Forelimb muscle (tissue), 1 donor: Measurements from ENCODE around the gene BCL2L2. TPM values are rescaled to one million over a fixed set of nuclear protein-coding genes. Genes with fewer than 3 reads are reported as not detected.
"Not testable (repeated sequence)": the region's sequence is repeated elsewhere in the genome, so short reads cannot be mapped to it uniquely, and the experiment has no call there.

ENCODE experiments used
- DNase-seq: peaks from one replicate; pipeline ENCODE4 v3.0.0-alpha.2; 2013; ENCODE audit warnings: low read depth
- polyA plus RNA-seq: library from polyadenylated mRNA; unstranded; fragments of 120-200 nt; gene quantifications from one replicate; pipeline ENCODE4 v1.2.1, GENCODE V29; 2013; ENCODE audit not compliant: insufficient read length

The BCL2L2 gene
- polyA plus RNA-seq, 1 donor, result 30.9 TPM

GRCh38 chr14:23324455-23324846 is 17.8 kb downstream of the BCL2L2 start:
- no peak for DNase-seq

GRCh38 chr14:23324993-23325392 is 18.4 kb downstream of the BCL2L2 start:
- no peak for DNase-seq

- not testable (repeated sequence) for DNase-seq
Measured at GRCh38 chr14:23325746-23326145, 19.1 kb downstream of the BCL2L2 start.

GRCh38 chr14:23326491-23327332 is 20.1 kb downstream of the BCL2L2 start:
- no peak for DNase-seq

GRCh38 chr14:23327947-23328744 is 21.5 kb downstream of the BCL2L2 start:
- DNase-seq, result peak; percentile 47

GRCh38 chr14:23335623-23336022 is 29.0 kb downstream of the BCL2L2 start:
- DNase-seq, result no peak

- no peak for DNase-seq
Measured at GRCh38 chr14:23339506-23340268, 33.1 kb downstream of the BCL2L2 start.

GRCh38 chr14:23344481-23344880 is 37.8 kb downstream of the BCL2L2 start:
- DNase-seq, result no peak

- no peak for DNase-seq
Measured at GRCh38 chr14:23345987-23346692, 39.5 kb downstream of the BCL2L2 start.

- DNase-seq, result no peak
Measured at GRCh38 chr14:23346693-23347405, 40.2 kb downstream of the BCL2L2 start.

GRCh38 chr14:23347406-23348296 is 41.0 kb downstream of the BCL2L2 start:
- no peak for DNase-seq

- no peak for DNase-seq
Measured at GRCh38 chr14:23348297-23348655, 41.6 kb downstream of the BCL2L2 start.

- DNase-seq, result no peak
Measured at GRCh38 chr14:23349156-23349845, 42.7 kb downstream of the BCL2L2 start.

- no peak for DNase-seq
Measured at GRCh38 chr14:23351681-23352505, 45.3 kb downstream of the BCL2L2 start.

- peak; percentile 73 for DNase-seq
Measured at GRCh38 chr14:23352506-23353432, 46.1 kb downstream of the BCL2L2 start, which contains the start of gene SLC22A17. Gene SLC22A17, minus strand, starts transcription at chr14:23352887.

GRCh38 chr14:23353433-23353780 is 46.8 kb downstream of the BCL2L2 start:
- no peak for DNase-seq

GRCh38 chr14:23354990-23355389 is 48.4 kb downstream of the BCL2L2 start:
- DNase-seq, result no peak
